ENCODE measurements around the gene EPS8L1.

- TF ChIP-seq CTCF (optimal IDR thresholded peaks at IDR 0.05 in 1 of 3, IDR thresholded peaks at IDR 0.05 in 1 of 3, conservative IDR thresholded peaks at IDR 0.05 in 1 of 3; ENCODE audit: extremely low read depth in 1 of 3, insufficient read depth in 2 of 3, low read length in 3 of 3) (no peak), EZH2 (IDR thresholded peaks at IDR 0.05; ENCODE audit: low read length) (no peak)
These were observed 12.2 kb upstream of the EPS8L1 start for GRCh38 chr19:55063492-55063843.

All from keratinocyte (primary cell).